Measurements from ENCODE around the gene RFC3. TPM values are rescaled to one million over a fixed set of nuclear protein-coding genes. Genes with fewer than 3 reads are reported as not detected.

The RFC3 gene
- total and polyA plus RNA-seq, 9 of the 15 experiments (the other 6 are each of a cell fraction or from before 2014, with no cell fraction given), result 31.3 to 94.0 (median 54.0) TPM

DNA sequence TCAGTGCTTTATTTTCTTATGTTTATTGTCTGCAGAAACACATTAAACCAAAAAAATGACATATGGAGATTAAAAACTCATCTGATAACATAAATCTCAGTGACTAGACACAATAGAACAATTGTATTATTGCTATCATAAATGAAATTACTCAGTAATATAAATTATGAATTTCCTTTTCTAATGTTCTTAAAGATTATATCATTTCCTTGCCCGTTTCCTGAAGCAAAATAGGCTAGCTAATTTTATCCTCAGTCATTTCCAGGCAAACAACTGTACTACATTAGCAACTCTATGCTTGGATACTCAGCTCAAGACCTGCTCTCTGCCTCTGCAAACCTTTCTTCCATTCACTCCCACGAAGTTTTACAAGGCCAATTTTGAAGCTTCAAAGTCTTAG lies 61.2 kb downstream of the RFC3 start:
- Histone ChIP-seq H3K4me2 (ENCODE audit: insufficient read depth, low read length) (no peak overlapping the region), H3K27ac (ENCODE audit: extremely low read depth, low read depth, low read length) (no peak overlapping the region), H3K9ac (ENCODE audit: insufficient read depth in 1 of 2, low read depth in 2 of 2, low read length in 2 of 2) (no peak overlapping the region), H3K4me1 (replicated peaks in 1 of 2; ENCODE audit: control insufficient read depth in 2 of 2, insufficient read depth in 2 of 2, low read length in 2 of 2) (no peaks in the 10 kb centered on the region), H3K4me3 (no peak overlapping the region), H3K79me2 (ENCODE audit: control insufficient read depth, insufficient read depth, low read length) (no peaks in the 10 kb centered on the region), H3K36me3 (ENCODE audit: control insufficient read depth, insufficient read depth, low read length) (no peaks in the 10 kb centered on the region), H3K9me1 (ENCODE audit: control insufficient read depth, insufficient read depth, low read length) (no peaks in the 10 kb centered on the region), H3K9me3 (replicated peaks; ENCODE audit: control insufficient read depth, insufficient read depth, low read depth, low read length) (no peaks in the 10 kb centered on the region), H2AFZ (ENCODE audit: low read depth, low read length) (no peak overlapping the region), H4K20me1 (replicated peaks; ENCODE audit: control insufficient read depth, insufficient read depth, low read length) (no peaks in the 10 kb centered on the region), H3K27me3 (ENCODE audit: control insufficient read depth in 2 of 2, insufficient read depth in 2 of 2, low read length in 2 of 2) (no peaks in the 10 kb centered on the region)
- POLR2A ChIA-PET, result no interaction called here
- 35% methylated on average over 2 of the region's 2 CpGs for WGBS (ENCODE audit: insufficient coverage, low coverage, missing lambda C conversion rate)
- intact Hi-C loops (cut with micrococcal nuclease) (no loop called here), in situ Hi-C loops (cut with MboI) (no loop called here)
- DNase-seq (ENCODE audit: extremely low read depth in 1 of 4, low spot score in 3 of 4) (no peak), ATAC-seq (no peak), FAIRE-seq (no peak)
- no TSS peak for BruUV-seq (replicated peaks)
- CTCF ChIA-PET (ENCODE audit: low intra/inter-chr PET ratio), result no interaction called here
- TF ChIP-seq PRPF4 (IDR thresholded peaks at IDR 0.05; ENCODE audit: insufficient read depth, low read depth, low read length, poor library complexity, severe bottlenecking), result no peak
- TF ChIP-seq ZNF121 (CRISPR knock-in tag; conservative IDR thresholded peaks at IDR 0.05), result no peak
- TF ChIP-seq XRCC3 (IDR thresholded peaks at IDR 0.05), result no peak
- TF ChIP-seq EP400 (IDR thresholded peaks at IDR 0.05), result no peak
- TF ChIP-seq HOXB6 (CRISPR knock-in tag; IDR thresholded peaks at IDR 0.05; ENCODE audit: borderline replicate concordance), result no peak
- TF ChIP-seq, protein P1, sequence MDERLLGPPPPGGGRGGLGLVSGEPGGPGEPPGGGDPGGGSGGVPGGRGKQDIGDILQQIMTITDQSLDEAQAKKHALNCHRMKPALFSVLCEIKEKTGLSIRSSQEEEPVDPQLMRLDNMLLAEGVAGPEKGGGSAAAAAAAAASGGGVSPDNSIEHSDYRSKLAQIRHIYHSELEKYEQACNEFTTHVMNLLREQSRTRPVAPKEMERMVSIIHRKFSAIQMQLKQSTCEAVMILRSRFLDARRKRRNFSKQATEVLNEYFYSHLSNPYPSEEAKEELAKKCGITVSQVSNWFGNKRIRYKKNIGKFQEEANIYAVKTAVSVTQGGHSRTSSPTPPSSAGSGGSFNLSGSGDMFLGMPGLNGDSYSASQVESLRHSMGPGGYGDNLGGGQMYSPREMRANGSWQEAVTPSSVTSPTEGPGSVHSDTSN (CRISPR knock-in tag; IDR thresholded peaks at IDR 0.05; ENCODE audit: low read depth), result no peak
- TF ChIP-seq, protein P1 (tag; conservative IDR thresholded peaks at IDR 0.05; ENCODE audit: low read depth), result no peak
- TF ChIP-seq MAFG (tag; conservative IDR thresholded peaks at IDR 0.05), result no peak
- TF ChIP-seq SAFB (IDR thresholded peaks at IDR 0.05; ENCODE audit: borderline replicate concordance, low read depth, low read length), result no peak
- TF ChIP-seq ZNF324 (CRISPR knock-in tag; IDR thresholded peaks at IDR 0.05), result no peak
- TF ChIP-seq ZNF253 (CRISPR knock-in tag; conservative IDR thresholded peaks at IDR 0.05), result no peak
- TF ChIP-seq MEF2A (IDR thresholded peaks at IDR 0.05; ENCODE audit: control insufficient read depth, low read depth, low read length), result no peak
- no peak for TF ChIP-seq ZSCAN29 (IDR thresholded peaks at IDR 0.05)
- TF ChIP-seq ZNF282 (CRISPR knock-in tag; IDR thresholded peaks at IDR 0.05), result no peak
- no peak for TF ChIP-seq RB1 (IDR thresholded peaks at IDR 0.05; ENCODE audit: low read depth)
- no peak for TF ChIP-seq KLF16 (IDR thresholded peaks at IDR 0.05)
- no peak for TF ChIP-seq FOXJ2 (tag; IDR thresholded peaks at IDR 0.05)
- TF ChIP-seq ELF1 (tag; IDR thresholded peaks at IDR 0.05), result no peak
- TF ChIP-seq PHF8 (IDR thresholded peaks at IDR 0.05; ENCODE audit: borderline replicate concordance, low read length), result no peak
- no peak for TF ChIP-seq THRB (CRISPR knock-in tag; conservative IDR thresholded peaks at IDR 0.05)
